Measurements from ENCODE around the gene COL18A1. TPM values are rescaled to one million over a fixed set of nuclear protein-coding genes. Genes with fewer than 3 reads are reported as not detected.
"Not testable (repeated sequence)": the region's sequence is repeated elsewhere in the genome, so short reads cannot be mapped to it uniquely, and the experiment has no call there.

The COL18A1 gene
- total RNA-seq, 1 experiment from 2014 or later: 676 TPM

GRCh38 chr21:45501081-45502005, 96.4 kb downstream of the COL18A1 start:
- H3K9me3 ChIP-seq (ENCODE audit: control insufficient read depth, insufficient read depth, low read depth, low read length); intact Hi-C loops (cut with micrococcal nuclease; ENCODE audit: unreplicated experiment); DNase-seq (ENCODE audit: low read depth, low spot score); H3K4me3 ChIP-seq (ENCODE audit: low read depth in 2 of 2, low read length in 2 of 2); ATAC-seq; in situ Hi-C loops (cut with HindIII; ENCODE audit: low pct_unique_long_range_greater_than_20kb, low sequenced_read_pairs); H3K27ac ChIP-seq (ENCODE audit: low read length); H3K27me3 ChIP-seq (ENCODE audit: control insufficient read depth, insufficient read depth, low read length); CTCF ChIA-PET; POLR2A ChIA-PET; BruUV-seq (replicated peaks); H3K36me3 ChIP-seq (ENCODE audit: control insufficient read depth, insufficient read depth, low read length); H3K4me1 ChIP-seq (ENCODE audit: control insufficient read depth, insufficient read depth, low read length): not testable (repeated sequence)

- no peak for ATAC-seq
- Histone ChIP-seq H3K27me3 (ENCODE audit: control insufficient read depth, insufficient read depth, low read length) (no peaks in the 10 kb centered on the region), H3K4me3 (ENCODE audit: low read depth in 2 of 2, low read length in 2 of 2) (no peak overlapping the region), H3K36me3 (ENCODE audit: control insufficient read depth, insufficient read depth, low read length) (no peaks in the 10 kb centered on the region; the same call in none of the 2 replicates), H3K9me3 (ENCODE audit: control insufficient read depth, insufficient read depth, low read depth, low read length) (no peaks in the 10 kb centered on the region), H3K4me1 (ENCODE audit: control insufficient read depth, insufficient read depth, low read length) (0 out of 2 replicates have a peak, but pooled peaks cover 3% of the 10 kb centered on the region), H3K27ac (ENCODE audit: low read length) (no peak overlapping the region)
- ChIA-PET CTCF (no interaction called here), POLR2A (no interaction called here)
- TF ChIP-seq POLR2AphosphoS5 (IDR thresholded peaks at IDR 0.05; ENCODE audit: low read depth, low read length): 0 out of 2 replicates have a peak, but pooled peaks have one; percentile 9
- TF ChIP-seq REST (IDR thresholded peaks at IDR 0.05; ENCODE audit: insufficient read depth in 1 of 2, low read depth in 2 of 2, low read length in 1 of 2): no peak
- in situ Hi-C loops (cut with HindIII; ENCODE audit: low pct_unique_long_range_greater_than_20kb, low sequenced_read_pairs) (no loop called here), intact Hi-C loops (cut with micrococcal nuclease; ENCODE audit: unreplicated experiment) (no loop called here)
- DNase-seq (ENCODE audit: low read depth, low spot score): no peak
- no TSS peak for BruUV-seq (replicated peaks)
These were observed 97.0 kb downstream of the COL18A1 start for GRCh38 chr21:45502006-45502345.

GRCh38 chr21:45502600-45502999, 97.6 kb downstream of the COL18A1 start:
- TSS peak; percentile 64 for BruUV-seq (replicated peaks)
- DNase-seq (ENCODE audit: low read depth, low spot score) (no peak), ATAC-seq (no peak)
- POLR2A ChIA-PET: no interaction called here
- no peak for TF ChIP-seq POLR2AphosphoS5 (IDR thresholded peaks at IDR 0.05; ENCODE audit: low read depth, low read length)
- no peak for TF ChIP-seq REST (IDR thresholded peaks at IDR 0.05; ENCODE audit: insufficient read depth in 1 of 2, low read depth in 2 of 2, low read length in 1 of 2)
- TF ChIP-seq SIN3A (IDR thresholded peaks at IDR 0.05; ENCODE audit: borderline replicate concordance, insufficient read depth, low read depth, low read length): no peak
- TF ChIP-seq CTCF (IDR thresholded peaks at IDR 0.05): no peak
- TF ChIP-seq TCF7L2 (IDR thresholded peaks at IDR 0.05; ENCODE audit: low read depth, low read length): no peak
- Histone ChIP-seq H3K4me3 (ENCODE audit: low read depth in 2 of 2, low read length in 2 of 2) (no peak overlapping the region), H3K4me1 (ENCODE audit: control insufficient read depth, insufficient read depth, low read length) (0 out of 2 replicates have a peak, but pooled peaks cover 3% of the 10 kb centered on the region), H3K9me3 (ENCODE audit: control insufficient read depth, insufficient read depth, low read depth, low read length) (no peaks in the 10 kb centered on the region), H3K36me3 (ENCODE audit: control insufficient read depth, insufficient read depth, low read length) (no peaks in the 10 kb centered on the region; the same call in none of the 2 replicates), H3K27ac (ENCODE audit: low read length) (no peak overlapping the region), H3K27me3 (ENCODE audit: control insufficient read depth, insufficient read depth, low read length) (no peaks in the 10 kb centered on the region)
- in situ Hi-C loops (cut with HindIII; ENCODE audit: low pct_unique_long_range_greater_than_20kb, low sequenced_read_pairs) (no loop called here), intact Hi-C loops (cut with micrococcal nuclease; ENCODE audit: unreplicated experiment) (no loop called here)
- CTCF ChIA-PET: no interaction called here

- ATAC-seq; H3K9me3 ChIP-seq (ENCODE audit: control insufficient read depth, insufficient read depth, low read depth, low read length); H3K36me3 ChIP-seq (ENCODE audit: control insufficient read depth, insufficient read depth, low read length); DNase-seq (ENCODE audit: low read depth, low spot score); POLR2A ChIA-PET; BruUV-seq (replicated peaks); H3K4me3 ChIP-seq (ENCODE audit: low read depth in 2 of 2, low read length in 2 of 2); H3K27me3 ChIP-seq (ENCODE audit: control insufficient read depth, insufficient read depth, low read length); CTCF ChIA-PET; H3K27ac ChIP-seq (ENCODE audit: low read length); H3K4me1 ChIP-seq (ENCODE audit: control insufficient read depth, insufficient read depth, low read length); intact Hi-C loops (cut with micrococcal nuclease; ENCODE audit: unreplicated experiment); in situ Hi-C loops (cut with HindIII; ENCODE audit: low pct_unique_long_range_greater_than_20kb, low sequenced_read_pairs): not testable (repeated sequence)
These were observed 98.3 kb downstream of the COL18A1 start for GRCh38 chr21:45503226-45503625.

Measured in Panc1 (cell line).